ENCODE results near the gene CCDC174. TPM values are rescaled to one million over a fixed set of nuclear protein-coding genes. Genes with fewer than 3 reads are reported as not detected.

Gene CCDC174
- total and polyA plus RNA-seq, 4 donors: 4.9 to 14.2 (median 7.0) TPM

GRCh38 chr3:14632442-14632930 lies 19.1 kb upstream of the CCDC174 start:
- 39% methylated on average over 4 of the region's 4 CpGs for WGBS
- no peaks in the 10 kb centered on the region for H3K36me3 ChIP-seq (ENCODE audit: control insufficient read depth in 4 of 4, insufficient read depth in 3 of 4, low read depth in 1 of 4, low read length in 3 of 4)
- peaks cover 0 to 25% (median 22%) of the 10 kb centered on the region in 4 donors for H3K4me1 ChIP-seq (ENCODE audit: control insufficient read depth in 4 of 4, insufficient read depth in 4 of 4, low read length in 3 of 4)
- H3K4me3 ChIP-seq (ENCODE audit: low read depth in 1 of 3, low read length in 3 of 3): peak overlapping the region in 1 of 3 donors; percentile 6
- H3K27ac ChIP-seq (ENCODE audit: low read depth in 1 of 2, low read length in 2 of 2): peak overlapping the region in 1 of 2 donors; percentile 79
- no peak for TF ChIP-seq REST (IDR thresholded peaks at IDR 0.05)
- peak in 1 of 2 donors; percentile 19 for TF ChIP-seq HNF4A (conservative IDR thresholded peaks at IDR 0.05)
- H3K9ac ChIP-seq (ENCODE audit: low read depth in 1 of 2, low read length in 2 of 2): no peak overlapping the region
- H3K9me3 ChIP-seq (ENCODE audit: control insufficient read depth in 4 of 4, low read length in 3 of 4): peaks cover 0 to 2% (median 0%) of the 10 kb centered on the region in 4 donors
- DNase-seq (ENCODE audit: low spot score): no peak
- no peaks in the 10 kb centered on the region for H3K27me3 ChIP-seq (ENCODE audit: control insufficient read depth in 4 of 4, insufficient read depth in 4 of 4, low read length in 3 of 4)

GRCh38 chr3:14633417-14633816 lies 18.1 kb upstream of the CCDC174 start:
- Histone ChIP-seq H3K9ac (ENCODE audit: low read depth in 1 of 2, low read length in 2 of 2) (no peak overlapping the region), H3K36me3 (ENCODE audit: control insufficient read depth in 4 of 4, insufficient read depth in 3 of 4, low read depth in 1 of 4, low read length in 3 of 4) (no peaks in the 10 kb centered on the region), H3K4me1 (ENCODE audit: control insufficient read depth in 4 of 4, insufficient read depth in 4 of 4, low read length in 3 of 4) (peaks cover 0 to 25% (median 22%) of the 10 kb centered on the region in 4 donors), H3K9me3 (ENCODE audit: control insufficient read depth in 4 of 4, low read length in 3 of 4) (peaks cover 0 to 2% (median 0%) of the 10 kb centered on the region in 4 donors), H3K27me3 (ENCODE audit: control insufficient read depth in 4 of 4, insufficient read depth in 4 of 4, low read length in 3 of 4) (no peaks in the 10 kb centered on the region), H3K4me3 (ENCODE audit: low read depth in 1 of 3, low read length in 3 of 3) (no peak overlapping the region), H3K27ac (ENCODE audit: low read depth in 1 of 2, low read length in 2 of 2) (no peak overlapping the region)
- TF ChIP-seq YY1 (IDR thresholded peaks at IDR 0.05): no peak
- TF ChIP-seq RXRA (IDR thresholded peaks at IDR 0.05): no peak
- no peak for TF ChIP-seq FOXA2 (IDR thresholded peaks at IDR 0.05)
- TF ChIP-seq REST (IDR thresholded peaks at IDR 0.05): no peak
- no peak for TF ChIP-seq HNF4G (IDR thresholded peaks at IDR 0.05)
- TF ChIP-seq GABPA (IDR thresholded peaks at IDR 0.05 in 1 of 2, conservative IDR thresholded peaks at IDR 0.05 in 1 of 2): no peak
- no peak for TF ChIP-seq HNF4A (conservative IDR thresholded peaks at IDR 0.05)
- TF ChIP-seq SP1 (IDR thresholded peaks at IDR 0.05): no peak
- no peak for TF ChIP-seq ZBTB33 (IDR thresholded peaks at IDR 0.05)
- no peak for DNase-seq (ENCODE audit: low spot score)
- WGBS: 92% methylated on average over 6 of the region's 6 CpGs

Measured in liver (tissue), 9 donors.